Measurements from ENCODE around the gene CYTH4. TPM values are rescaled to one million over a fixed set of nuclear protein-coding genes. Genes with fewer than 3 reads are reported as not detected.

CYTH4 gene
- total RNA-seq, 1 donor from 2014 or later, result not detected

DNA sequence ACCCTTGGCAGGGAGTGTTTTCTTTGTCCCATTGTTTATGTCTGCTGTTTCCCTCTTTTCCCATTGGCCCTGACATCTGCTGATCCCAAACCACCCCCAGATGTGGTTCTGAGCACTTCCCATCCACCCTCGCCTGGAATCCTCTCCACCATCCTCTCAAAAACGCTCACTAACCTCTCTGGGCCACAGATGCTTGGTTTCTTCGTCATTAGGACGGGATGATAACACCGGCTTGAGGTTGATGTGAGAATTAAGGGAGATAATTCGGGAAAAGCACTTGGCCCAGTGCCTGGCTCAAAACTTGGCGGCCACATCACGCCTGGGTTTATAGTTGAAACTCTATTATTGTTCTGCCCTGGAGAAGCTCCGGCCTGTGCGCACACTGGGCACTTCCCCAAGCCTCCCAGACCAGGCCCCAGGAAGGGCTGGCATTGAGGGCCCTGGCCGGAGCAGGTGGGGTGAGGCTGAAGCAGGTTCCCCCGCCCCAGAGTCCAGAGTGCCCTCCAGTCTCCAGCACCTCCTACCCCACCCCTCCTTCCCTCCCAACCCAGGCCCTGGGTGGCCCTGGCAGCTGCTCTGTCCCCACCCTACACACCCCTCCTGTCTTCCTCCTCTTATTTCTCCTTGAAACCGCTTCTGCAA, 63.7 kb downstream of the CYTH4 start:
- no peak overlapping the region for H3K9ac ChIP-seq
- H3K27ac ChIP-seq, result no peak overlapping the region
- no peaks in the 10 kb centered on the region for H3K9me3 ChIP-seq (ENCODE audit: low read depth)
- H2AFZ ChIP-seq (replicated peaks), result no peak overlapping the region
- Mint-ChIP-seq H3K27ac (no peak overlapping the region), H3K4me3 (no peak overlapping the region), H3K9me3 (no peaks in the 10 kb centered on the region), H3K27me3 (ENCODE audit: insufficient read depth, low read depth) (peaks cover 12% of the 10 kb centered on the region), H3K36me3 (no peaks in the 10 kb centered on the region), H3K4me1 (peaks cover 3% of the 10 kb centered on the region)
- no peak overlapping the region for H3K4me2 ChIP-seq
- no peak for DNase-seq (ENCODE audit: low spot score)
- H3K36me3 ChIP-seq, result no peaks in the 10 kb centered on the region
- H3K27me3 ChIP-seq, result no peaks in the 10 kb centered on the region
- no peak overlapping the region for H3K4me3 ChIP-seq
- H3K79me2 ChIP-seq (ENCODE audit: low read depth), result no peaks in the 10 kb centered on the region
- H3K4me1 ChIP-seq, result peaks cover 2% of the 10 kb centered on the region
- no peaks in the 10 kb centered on the region for H4K20me1 ChIP-seq (ENCODE audit: low read depth)
- peaks cover 10% of the 10 kb centered on the region for H3F3A ChIP-seq (ENCODE audit: low read depth)
- TF ChIP-seq EZH2 (IDR thresholded peaks at IDR 0.05), result no peak
- TF ChIP-seq EZH2phosphoT487 (IDR thresholded peaks at IDR 0.05), result no peak
- TF ChIP-seq, protein P1, sequence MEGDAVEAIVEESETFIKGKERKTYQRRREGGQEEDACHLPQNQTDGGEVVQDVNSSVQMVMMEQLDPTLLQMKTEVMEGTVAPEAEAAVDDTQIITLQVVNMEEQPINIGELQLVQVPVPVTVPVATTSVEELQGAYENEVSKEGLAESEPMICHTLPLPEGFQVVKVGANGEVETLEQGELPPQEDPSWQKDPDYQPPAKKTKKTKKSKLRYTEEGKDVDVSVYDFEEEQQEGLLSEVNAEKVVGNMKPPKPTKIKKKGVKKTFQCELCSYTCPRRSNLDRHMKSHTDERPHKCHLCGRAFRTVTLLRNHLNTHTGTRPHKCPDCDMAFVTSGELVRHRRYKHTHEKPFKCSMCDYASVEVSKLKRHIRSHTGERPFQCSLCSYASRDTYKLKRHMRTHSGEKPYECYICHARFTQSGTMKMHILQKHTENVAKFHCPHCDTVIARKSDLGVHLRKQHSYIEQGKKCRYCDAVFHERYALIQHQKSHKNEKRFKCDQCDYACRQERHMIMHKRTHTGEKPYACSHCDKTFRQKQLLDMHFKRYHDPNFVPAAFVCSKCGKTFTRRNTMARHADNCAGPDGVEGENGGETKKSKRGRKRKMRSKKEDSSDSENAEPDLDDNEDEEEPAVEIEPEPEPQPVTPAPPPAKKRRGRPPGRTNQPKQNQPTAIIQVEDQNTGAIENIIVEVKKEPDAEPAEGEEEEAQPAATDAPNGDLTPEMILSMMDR (IDR thresholded peaks at IDR 0.05), result no peak

DNA sequence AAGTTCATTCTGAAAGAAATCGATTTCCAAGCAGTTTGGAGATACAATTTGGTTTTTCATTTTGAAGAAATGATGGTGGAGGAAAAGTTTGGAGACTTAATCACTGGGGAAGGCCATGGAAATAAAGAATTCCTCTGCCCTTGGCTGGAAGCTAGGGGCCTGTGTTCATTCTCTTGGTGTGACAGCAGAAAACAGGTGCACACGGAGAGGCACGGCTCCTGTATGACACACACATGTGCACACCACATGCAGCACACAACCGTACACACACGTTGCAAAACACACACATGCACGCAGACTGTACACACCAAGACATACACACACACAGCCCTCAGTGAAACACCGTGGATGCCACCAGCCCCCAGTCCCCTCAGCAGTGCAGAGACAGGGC, 64.2 kb downstream of the CYTH4 start:
- H3K4me3 Mint-ChIP-seq, result no peak overlapping the region
- H3K27me3 ChIP-seq, result no peaks in the 10 kb centered on the region

DNA sequence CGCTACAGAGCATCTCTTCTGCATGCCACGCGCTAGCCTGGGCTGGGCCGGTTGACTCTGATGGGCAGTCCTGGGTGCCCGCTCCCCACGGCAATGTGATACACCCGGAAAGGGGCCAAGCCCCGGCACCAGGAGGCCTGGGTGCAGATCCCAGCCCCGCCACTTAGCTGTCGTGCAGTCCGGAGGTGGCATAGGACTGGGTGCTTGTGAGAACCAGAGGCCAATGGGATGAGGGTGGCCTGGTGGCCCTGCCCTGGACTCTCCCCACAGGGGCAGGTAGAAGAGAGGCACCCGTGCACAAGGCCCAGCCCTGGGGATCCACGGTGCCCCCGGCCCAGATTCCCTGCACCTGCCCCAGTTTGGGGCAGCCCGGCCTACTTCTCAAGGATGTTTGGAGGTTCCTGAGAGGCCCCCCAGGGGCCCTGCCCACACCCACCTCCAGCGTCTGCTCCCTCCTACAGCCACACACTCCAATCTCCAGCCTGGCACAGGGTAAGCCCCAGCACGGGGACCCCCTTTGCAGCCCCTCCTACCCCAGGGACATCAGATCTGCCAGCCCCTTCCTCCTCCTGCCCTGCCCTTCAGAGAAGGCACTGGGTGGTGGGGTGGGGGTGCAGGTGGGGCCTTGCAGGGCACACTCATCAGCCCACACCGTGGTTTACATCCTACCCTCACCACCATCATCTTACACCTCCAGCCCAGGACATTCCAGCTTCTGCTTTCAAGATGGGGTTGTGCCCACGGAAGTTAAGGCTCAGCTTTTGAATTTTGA, 66.9 kb downstream of the CYTH4 start:
- Histone ChIP-seq H3K9ac (no peak overlapping the region), H2AFZ (replicated peaks) (no peak overlapping the region), H3K4me2 (no peak overlapping the region), H4K20me1 (ENCODE audit: low read depth) (no peaks in the 10 kb centered on the region), H3K4me3 (no peak overlapping the region), H3K79me2 (ENCODE audit: low read depth) (no peaks in the 10 kb centered on the region), H3K27ac (no peak overlapping the region), H3F3A (ENCODE audit: low read depth) (peaks cover 3% of the 10 kb centered on the region), H3K4me1 (peaks cover 4% of the 10 kb centered on the region), H3K36me3 (no peaks in the 10 kb centered on the region), H3K9me3 (ENCODE audit: low read depth) (no peaks in the 10 kb centered on the region), H3K27me3 (no peaks in the 10 kb centered on the region)
- TF ChIP-seq EZH2 (IDR thresholded peaks at IDR 0.05) (no peak), EZH2phosphoT487 (IDR thresholded peaks at IDR 0.05) (no peak)
- TF ChIP-seq, protein P1 (IDR thresholded peaks at IDR 0.05), result no peak
- H3K27me3 Mint-ChIP-seq (ENCODE audit: insufficient read depth, low read depth), result peaks cover 12% of the 10 kb centered on the region
- H3K4me1 Mint-ChIP-seq, result peaks cover 5% of the 10 kb centered on the region
- H3K27ac Mint-ChIP-seq, result no peak overlapping the region
- no peaks in the 10 kb centered on the region for H3K36me3 Mint-ChIP-seq
- no peaks in the 10 kb centered on the region for H3K9me3 Mint-ChIP-seq
- DNase-seq (ENCODE audit: low spot score), result no peak
- no peak overlapping the region for H3K4me3 Mint-ChIP-seq

More for the DNA sequence above, 64.2 kb downstream of the CYTH4 start:
- Histone ChIP-seq H4K20me1 (ENCODE audit: low read depth) (no peaks in the 10 kb centered on the region), H3K4me1 (no peaks in the 10 kb centered on the region), H3K36me3 (no peaks in the 10 kb centered on the region), H3K4me2 (no peak overlapping the region), H3K9ac (no peak overlapping the region), H3F3A (ENCODE audit: low read depth) (peaks cover 5% of the 10 kb centered on the region), H3K9me3 (ENCODE audit: low read depth) (no peaks in the 10 kb centered on the region), H3K79me2 (ENCODE audit: low read depth) (no peaks in the 10 kb centered on the region), H3K4me3 (no peak overlapping the region), H3K27ac (no peak overlapping the region), H2AFZ (replicated peaks) (no peak overlapping the region)
- no peaks in the 10 kb centered on the region for H3K36me3 Mint-ChIP-seq
- no peaks in the 10 kb centered on the region for H3K9me3 Mint-ChIP-seq
- DNase-seq (ENCODE audit: low spot score), result no peak
- peaks cover 3% of the 10 kb centered on the region for H3K4me1 Mint-ChIP-seq
- H3K27ac Mint-ChIP-seq, result peak overlapping the region; percentile 29
- H3K27me3 Mint-ChIP-seq (ENCODE audit: insufficient read depth, low read depth), result peaks cover 12% of the 10 kb centered on the region
- TF ChIP-seq, protein P1 (IDR thresholded peaks at IDR 0.05), result no peak

All from neural progenitor cell (in vitro differentiated cells).